Muscle of back (tissue), 11 donors: ENCODE results near the gene ARRB2. TPM values are rescaled to one million over a fixed set of nuclear protein-coding genes. Genes with fewer than 3 reads are reported as not detected.

Experiments used
- DNase-seq, 3 donors: peaks; one replicate each; pipeline versions ENCODE4 v3.0.0 to v3.0.0-alpha.2; 2013
- polyA plus RNA-seq, 10 donors: library from polyadenylated mRNA; unstranded; fragments of 120-200 nt; gene quantifications; one replicate each; pipeline ENCODE4 v1.2.1, GENCODE V29; 2013; ENCODE audit not compliant: insufficient read length in 10 of 10

The ARRB2 gene
- polyA plus RNA-seq, 10 donors, result 17.8 to 25.8 (median 20.3) TPM

- no peak for DNase-seq
These were observed 14.2 kb downstream of the ARRB2 start for GRCh38 chr17:4724650-4725049.

GRCh38 chr17:4725646-4726310 lies 15.3 kb downstream of the ARRB2 start:
- no peak for DNase-seq

- DNase-seq, result no peak
These were observed 17.7 kb downstream of the ARRB2 start for GRCh38 chr17:4728124-4728523.

- DNase-seq, result no peak
These were observed 22.7 kb downstream of the ARRB2 start for GRCh38 chr17:4733073-4733531.

GRCh38 chr17:4734857-4735475 lies 24.5 kb downstream of the ARRB2 start:
- DNase-seq, result no peak

- DNase-seq, result no peak
These were observed 25.6 kb downstream of the ARRB2 start for GRCh38 chr17:4735876-4736651.

- no peak for DNase-seq
These were observed 28.0 kb downstream of the ARRB2 start for GRCh38 chr17:4738136-4739121.

GRCh38 chr17:4739122-4740024 lies 28.9 kb downstream of the ARRB2 start, which contains the start of the genes CXCL16 and ZMYND15:
TSS of gene CXCL16 (minus strand) at chr17:4739928. CDS start at chr17:4739339, 589 bp downstream.
TSS of gene ZMYND15 (plus strand) at chr17:4739833. CDS start at chr17:4740549, 716 bp downstream.
- peak in 1 of 3 donors; percentile 81 for DNase-seq

- no peak for DNase-seq
These were observed 29.6 kb downstream of the ARRB2 start for GRCh38 chr17:4740025-4740351.

GRCh38 chr17:4740584-4740983 lies 30.2 kb downstream of the ARRB2 start:
- DNase-seq, result no peak

- no peak for DNase-seq
These were observed 31.1 kb downstream of the ARRB2 start for GRCh38 chr17:4741544-4741943.

- no peak for DNase-seq
These were observed 31.7 kb downstream of the ARRB2 start for GRCh38 chr17:4742133-4742532.

GRCh38 chr17:4742629-4743028 lies 32.2 kb downstream of the ARRB2 start:
- no peak for DNase-seq

- DNase-seq, result no peak
These were observed 32.8 kb downstream of the ARRB2 start for GRCh38 chr17:4743216-4743615.

- DNase-seq, result no peak
These were observed 33.5 kb downstream of the ARRB2 start for GRCh38 chr17:4743898-4744297.

GRCh38 chr17:4744999-4745969 lies 34.9 kb downstream of the ARRB2 start:
- no peak for DNase-seq

GRCh38 chr17:4747847-4748246 lies 37.4 kb downstream of the ARRB2 start:
- DNase-seq, result no peak

GRCh38 chr17:4748686-4749085 lies 38.3 kb downstream of the ARRB2 start:
- DNase-seq, result no peak

GRCh38 chr17:4750606-4751005 lies 40.2 kb downstream of the ARRB2 start:
- no peak for DNase-seq
